ENCODE results near the gene CNN2.

Gene CNN2

GRCh38 chr19:1025960-1026782 lies at the start of gene CNN2:
TSS of gene CNN2 (plus strand) at chr19:1026608. CDS start at chr19:1026662, 54 bp downstream.
- no peak for DNase-seq (ENCODE audit: low spot score)

GRCh38 chr19:977058-977464 lies 49.3 kb upstream of the CNN2 start:
- no peak for DNase-seq (ENCODE audit: low spot score)

- DNase-seq (ENCODE audit: low spot score), result no peak
Measured at GRCh38 chr19:979318-979741, 47.1 kb upstream of the CNN2 start.

GRCh38 chr19:980133-980998 lies 46.0 kb upstream of the CNN2 start:
- DNase-seq (ENCODE audit: low spot score), result no peak

- DNase-seq (ENCODE audit: low spot score), result peak; percentile 31
Measured at GRCh38 chr19:982567-983170, 43.7 kb upstream of the CNN2 start.

GRCh38 chr19:984165-984967 lies 42.0 kb upstream of the CNN2 start, which contains the start of gene WDR18:
TSS of gene WDR18 (plus strand) at chr19:984345. CDS start at chr19:984354, 9 bp downstream.
- DNase-seq (ENCODE audit: low spot score), result peak; percentile 90

- no peak for DNase-seq (ENCODE audit: low spot score)
Measured at GRCh38 chr19:986083-986482, 40.3 kb upstream of the CNN2 start.

GRCh38 chr19:988081-988480 lies 38.3 kb upstream of the CNN2 start:
- no peak for DNase-seq (ENCODE audit: low spot score)

GRCh38 chr19:988510-988909 lies 37.9 kb upstream of the CNN2 start:
- DNase-seq (ENCODE audit: low spot score), result no peak

- no peak for DNase-seq (ENCODE audit: low spot score)
Measured at GRCh38 chr19:989381-990081, 36.9 kb upstream of the CNN2 start.

- no peak for DNase-seq (ENCODE audit: low spot score)
Measured at GRCh38 chr19:990119-990571, 36.3 kb upstream of the CNN2 start.

GRCh38 chr19:990746-991145 lies 35.7 kb upstream of the CNN2 start:
- DNase-seq (ENCODE audit: low spot score), result no peak

GRCh38 chr19:991174-991931 lies 35.1 kb upstream of the CNN2 start:
- no peak for DNase-seq (ENCODE audit: low spot score)

- DNase-seq (ENCODE audit: low spot score), result no peak
Measured at GRCh38 chr19:991932-992669, 34.3 kb upstream of the CNN2 start.

- no peak for DNase-seq (ENCODE audit: low spot score)
Measured at GRCh38 chr19:992670-993055, 33.7 kb upstream of the CNN2 start.

- no peak for DNase-seq (ENCODE audit: low spot score)
Measured at GRCh38 chr19:993361-993830, 33.0 kb upstream of the CNN2 start.

- DNase-seq (ENCODE audit: low spot score), result no peak
Measured at GRCh38 chr19:993831-994393, 32.5 kb upstream of the CNN2 start.

- DNase-seq (ENCODE audit: low spot score), result no peak
Measured at GRCh38 chr19:994516-994915, 31.9 kb upstream of the CNN2 start.

All from pons (tissue), 1 donor.